ENCODE measurements around the gene TP63.
"Not testable (repeated sequence)": the region's sequence is repeated elsewhere in the genome, so short reads cannot be mapped to it uniquely, and the experiment has no call there.

Gene TP63

DNA sequence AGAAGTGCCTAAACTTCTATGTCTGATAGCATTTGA lies at the start of gene TP63:
TSS of gene TP63 (plus strand) at position 17 of the 36 bp plus-strand sequence. CDS start 127 bp downstream, outside the sequence.
- no peak for DNase-seq

DNA sequence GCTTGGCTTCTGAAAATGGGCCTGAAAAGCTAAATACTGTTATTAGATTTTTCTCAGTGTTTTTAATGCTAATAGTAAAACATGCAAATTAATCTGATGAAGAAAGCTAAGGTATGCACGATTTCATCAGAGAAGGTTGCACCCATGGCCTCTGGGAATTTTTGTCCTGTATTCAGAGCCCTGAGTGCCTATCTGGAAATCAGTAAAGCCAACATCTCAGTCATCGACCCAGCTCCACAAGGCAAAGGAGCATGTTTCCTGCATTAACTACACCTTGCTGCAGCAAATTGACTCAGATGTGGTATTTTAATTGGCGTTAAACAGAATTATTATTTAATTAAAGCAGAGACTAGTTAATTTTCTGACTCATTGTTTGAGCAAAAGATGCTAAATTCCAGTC lies 49.0 kb upstream of the TP63 start:
- DNase-seq = no peak

DNA sequence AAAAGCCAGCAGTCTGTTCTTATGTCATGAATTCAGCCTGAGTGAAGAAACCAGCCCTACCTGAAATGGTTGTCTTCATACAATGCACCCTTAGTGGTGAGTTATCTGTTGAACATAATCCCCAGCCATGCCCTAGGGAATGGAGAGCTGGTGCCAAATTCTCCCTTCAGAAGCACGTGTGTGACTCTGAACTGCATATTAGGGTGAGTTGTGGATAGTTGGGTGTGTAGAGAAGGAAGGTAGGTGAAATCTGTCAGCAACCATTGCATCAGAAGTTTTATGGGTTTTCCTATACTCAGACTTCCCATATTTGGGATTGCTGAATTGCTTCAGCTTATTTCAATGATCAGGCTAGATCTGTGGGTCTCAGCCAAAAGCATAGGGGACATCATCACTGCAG lies 46.5 kb upstream of the TP63 start:
- DNase-seq = no peak

DNA sequence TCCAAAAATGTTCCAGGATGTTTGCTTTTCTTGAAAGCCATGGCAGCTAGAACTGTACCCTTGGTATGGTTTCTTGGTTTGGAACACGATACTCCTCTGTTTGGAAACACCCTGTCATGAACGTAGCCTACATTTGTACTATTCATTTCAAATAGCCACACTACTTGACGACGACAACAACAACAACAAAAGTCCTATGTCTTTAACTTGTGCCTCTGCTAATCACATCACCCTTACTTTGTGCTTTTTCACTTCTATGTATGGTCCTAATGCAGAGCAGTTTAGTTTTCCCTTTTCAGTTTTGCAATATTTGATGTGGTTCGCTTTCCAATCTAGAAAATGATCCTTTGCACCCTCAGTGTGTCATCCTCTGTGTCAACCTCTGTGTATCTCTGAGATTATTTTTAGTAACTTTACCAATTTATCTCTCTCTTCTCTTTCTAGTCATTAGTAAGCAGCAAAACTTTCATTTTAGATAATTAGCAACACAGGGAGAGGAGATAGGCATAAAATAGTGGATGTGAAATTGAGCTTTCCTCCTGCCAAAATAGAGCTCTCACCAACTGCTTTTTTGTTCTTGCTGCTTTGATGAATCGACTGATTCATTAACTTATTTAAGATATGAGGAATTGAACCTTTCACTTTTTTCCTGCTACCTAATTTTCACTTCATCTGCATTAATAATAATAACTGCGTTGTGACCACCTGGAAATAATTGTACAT lies 44.1 kb upstream of the TP63 start:
- DNase-seq = no peak

DNA sequence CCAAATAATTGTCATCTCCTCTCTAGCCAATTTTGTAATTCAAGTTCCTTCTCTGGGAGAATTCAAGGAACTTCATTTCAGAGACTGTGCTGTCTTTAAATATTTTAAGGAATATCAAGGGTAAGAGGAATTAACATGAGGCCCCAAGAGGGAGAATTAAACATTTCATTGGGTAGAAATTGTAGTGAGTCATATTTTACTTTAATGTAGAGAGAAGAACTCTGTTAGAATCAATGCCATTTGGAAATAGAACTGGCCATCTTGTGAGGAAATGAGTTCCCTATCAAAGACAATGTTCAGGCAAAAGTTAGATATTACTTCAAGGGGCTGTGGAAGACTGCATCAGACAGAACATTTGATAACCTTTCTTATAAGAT lies 43.5 kb upstream of the TP63 start:
- no peak for DNase-seq

DNA sequence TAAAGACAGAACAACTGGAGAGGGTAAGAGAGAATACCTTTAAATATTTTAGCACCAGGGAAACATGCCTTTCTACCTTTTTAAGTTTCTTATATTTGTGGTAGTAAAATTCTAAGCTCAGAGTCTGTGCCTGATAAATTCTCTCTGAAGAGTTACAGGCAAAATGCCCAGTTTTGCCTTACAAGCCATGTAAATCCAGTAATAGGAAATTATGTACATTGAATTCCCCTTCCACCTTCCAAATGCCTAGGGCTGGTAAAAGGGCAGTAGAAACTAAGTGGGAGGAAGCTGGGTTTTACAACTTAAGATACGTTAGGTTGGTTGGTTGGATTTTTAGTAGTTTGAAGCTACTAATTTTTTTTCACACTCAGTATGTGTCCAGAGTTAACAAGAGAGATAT lies 43.1 kb upstream of the TP63 start:
- no peak for DNase-seq

DNA sequence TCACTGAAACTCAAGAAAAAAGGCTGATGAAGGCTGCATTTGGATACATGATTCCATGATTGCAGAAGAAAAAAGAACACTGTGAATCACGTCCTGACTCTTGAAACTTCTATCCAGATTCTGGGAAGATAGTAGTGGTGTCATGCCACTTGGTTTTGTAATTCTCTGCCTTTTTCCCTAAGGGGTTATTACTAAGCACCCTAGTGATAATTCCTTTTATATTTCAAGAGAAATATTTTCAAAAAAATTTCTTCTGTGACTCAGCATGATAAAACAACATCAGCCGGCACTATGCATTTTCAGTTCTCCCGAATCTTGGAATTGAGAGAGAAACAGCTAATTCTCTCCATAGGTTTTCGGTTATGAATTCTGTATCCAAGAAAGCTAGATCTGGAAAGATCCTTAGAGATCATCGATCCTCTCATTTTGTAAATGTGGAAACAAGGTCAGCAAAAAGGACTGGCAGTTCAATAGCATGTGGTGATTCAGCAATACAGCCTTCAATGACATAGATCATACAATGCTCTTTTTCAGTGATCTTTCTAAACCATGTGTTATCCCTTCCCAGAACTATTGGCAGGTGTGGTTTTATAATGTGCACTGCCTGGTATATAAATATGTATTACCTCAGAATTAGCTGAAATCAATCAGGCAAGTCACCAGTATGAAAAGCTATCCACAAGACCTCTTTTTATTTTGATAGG lies 42.6 kb upstream of the TP63 start:
- no peak for DNase-seq

DNA sequence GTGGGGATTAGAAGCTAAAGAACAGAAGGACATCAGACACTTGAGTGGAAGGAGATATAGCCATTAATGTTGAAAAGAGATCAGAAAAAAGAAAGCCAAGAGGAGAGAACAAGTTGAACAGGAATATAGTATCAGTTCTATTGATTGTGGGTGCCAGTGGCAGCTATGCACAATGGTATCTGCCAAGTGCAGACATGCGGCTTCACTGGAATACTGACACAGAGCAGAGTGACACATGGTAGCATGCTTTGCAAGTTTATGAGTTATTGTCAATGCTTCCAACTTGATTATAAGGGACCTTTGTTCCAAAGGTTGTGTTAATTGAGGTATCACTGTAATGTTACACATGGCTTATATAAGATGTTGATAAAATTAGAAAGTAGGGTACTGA lies 42.0 kb upstream of the TP63 start:
- no peak for DNase-seq

DNA sequence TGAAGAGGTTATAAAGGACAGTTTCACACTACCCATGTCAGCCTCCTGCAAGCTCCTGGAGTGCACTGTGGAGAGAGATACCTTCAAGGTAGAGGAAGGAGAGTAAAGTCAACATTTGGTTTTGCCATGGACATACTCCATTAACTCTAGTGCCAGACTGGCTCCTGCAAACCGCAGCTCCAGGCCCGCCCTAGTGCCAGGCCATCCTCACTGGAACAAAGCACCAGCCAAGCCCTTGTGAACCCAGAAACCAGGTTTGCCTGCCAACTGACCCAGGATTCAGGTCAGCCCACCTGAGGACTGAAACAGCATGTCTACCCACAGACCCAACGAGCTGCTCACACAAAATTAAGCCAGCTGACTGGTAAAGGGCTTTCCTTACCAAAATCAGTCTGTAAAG lies 41.0 kb upstream of the TP63 start:
- no peak for DNase-seq

DNA sequence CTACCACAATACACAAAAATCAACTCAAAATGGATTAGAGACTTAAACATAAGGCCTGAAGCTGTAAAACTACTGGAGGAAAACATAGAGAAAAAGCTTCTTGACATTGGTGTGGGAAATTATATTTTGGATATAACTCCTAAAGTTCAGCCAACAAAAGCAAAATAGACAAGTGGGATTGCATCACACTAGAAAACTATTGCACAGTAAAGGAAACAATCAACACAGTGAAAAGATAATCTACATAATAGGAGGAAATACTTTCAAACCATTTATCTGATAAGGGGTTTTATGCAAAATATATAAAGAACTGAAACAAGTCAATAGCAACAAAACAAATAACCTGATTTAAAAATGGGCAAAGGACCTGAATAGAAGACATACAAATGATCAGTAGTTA lies 37.6 kb upstream of the TP63 start:
- no peak for DNase-seq

DNA sequence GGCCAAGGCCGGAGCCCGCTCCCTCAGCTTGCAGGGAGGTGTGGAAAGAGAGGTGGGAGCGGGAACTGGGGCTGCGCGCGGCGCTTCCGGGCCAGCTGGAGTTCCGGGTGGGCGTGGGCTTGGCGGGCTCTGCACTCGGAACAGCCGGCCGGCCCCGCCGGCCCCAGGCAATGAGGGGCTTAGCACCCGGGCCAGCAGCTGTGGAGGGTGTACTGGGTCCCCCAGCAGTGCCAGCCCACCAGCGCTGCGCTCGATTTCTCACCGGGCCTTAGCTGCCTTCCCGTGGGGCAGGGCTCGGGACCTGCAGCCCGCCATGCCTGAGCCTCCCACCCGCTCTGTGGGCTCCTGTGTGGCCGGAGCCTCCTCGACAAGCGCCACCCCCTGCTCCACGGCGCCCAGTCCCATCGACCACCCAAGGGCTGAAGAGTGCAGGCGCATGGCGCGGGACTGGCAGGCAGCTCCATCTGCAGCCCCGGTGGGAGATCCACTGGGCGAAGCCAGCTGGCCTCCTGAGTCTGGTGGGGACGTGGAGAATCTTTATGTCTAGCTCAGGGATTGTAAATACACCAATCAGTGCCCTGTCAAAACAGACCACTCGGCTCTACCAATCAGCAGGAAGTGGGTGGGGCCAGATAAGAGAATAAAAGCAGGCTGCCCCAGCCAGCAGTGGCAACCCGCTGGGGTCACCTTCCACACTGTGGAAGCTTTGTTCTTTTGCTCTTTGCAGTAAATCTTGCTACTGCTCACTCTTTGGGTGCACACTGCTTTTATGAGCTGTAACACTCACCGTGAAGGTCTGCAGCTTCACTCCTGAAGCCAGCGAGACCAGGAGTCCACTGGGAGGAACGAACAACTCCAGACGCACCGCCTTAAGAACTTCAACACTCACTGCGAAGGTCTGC lies 34.9 kb upstream of the TP63 start:
- DNase-seq = not testable (repeated sequence)

DNA sequence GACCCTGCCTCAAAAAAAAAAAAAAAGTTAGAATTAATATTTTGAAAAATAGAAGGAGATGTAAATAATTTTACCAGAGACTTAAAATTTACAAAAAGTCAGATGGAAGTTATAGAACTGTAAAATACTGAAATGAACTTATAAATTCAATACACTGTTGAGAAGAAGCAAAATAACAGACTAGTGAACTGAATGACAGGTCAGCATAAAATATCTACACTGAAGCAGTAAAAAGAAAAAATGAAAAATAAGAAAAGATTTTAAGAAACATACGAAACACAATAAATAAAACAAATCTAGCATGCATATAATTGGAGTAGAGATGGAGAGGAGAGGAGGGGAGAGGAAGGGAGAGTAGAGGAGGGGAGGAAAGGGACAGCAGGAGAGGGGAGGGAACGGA lies 33.3 kb upstream of the TP63 start:
- no peak for DNase-seq

DNA sequence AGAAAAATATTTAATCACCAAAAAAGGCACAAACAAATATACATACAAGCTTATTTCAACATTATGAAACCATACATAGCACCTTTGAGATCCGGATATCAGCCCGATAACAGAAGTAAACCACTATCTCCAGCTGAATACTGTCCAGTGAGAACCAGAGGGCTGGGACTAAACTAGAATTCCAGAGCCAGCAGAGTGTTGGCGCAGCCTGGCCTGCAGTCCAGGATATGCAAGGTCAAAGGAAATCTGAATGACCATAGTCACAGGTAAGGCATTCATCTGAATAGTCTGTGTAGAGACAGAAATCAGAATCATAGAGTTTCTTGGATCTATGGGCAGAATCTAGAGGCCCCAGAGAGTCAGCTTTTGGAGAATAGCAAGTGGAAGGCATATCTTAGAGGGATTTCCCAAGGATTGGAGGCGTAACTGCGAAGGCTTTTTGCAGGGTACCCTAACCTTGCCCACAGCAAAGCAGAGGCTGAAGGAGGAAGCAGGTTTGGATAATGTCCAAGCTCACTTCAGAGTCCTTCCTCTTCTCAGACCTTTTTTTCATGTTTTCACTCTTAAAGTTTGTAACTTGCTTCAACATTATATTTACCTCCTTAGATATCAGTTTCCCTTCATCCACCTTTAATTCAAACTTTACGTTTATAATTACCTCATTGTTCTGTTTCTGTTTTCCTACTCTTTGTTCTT lies 32.5 kb upstream of the TP63 start:
- DNase-seq = no peak

DNA sequence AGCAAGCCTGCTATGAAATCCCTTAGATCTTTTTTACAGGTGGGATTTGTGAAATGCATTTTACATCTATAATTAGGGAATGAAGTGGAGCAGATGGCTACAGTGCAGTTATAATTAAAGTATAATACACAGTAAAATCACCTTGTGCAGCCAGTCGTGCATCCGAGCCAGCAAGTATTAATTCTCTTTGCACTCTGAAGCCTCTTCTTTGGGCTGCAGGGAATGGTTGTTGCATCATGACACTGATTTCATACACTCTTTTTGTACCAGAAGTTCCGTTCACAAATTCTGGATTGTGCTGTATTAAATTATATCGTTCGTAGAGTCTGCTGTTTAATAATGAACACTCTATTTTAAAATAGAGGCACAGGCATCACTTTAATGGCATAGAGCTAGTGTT lies 28.7 kb upstream of the TP63 start:
- no peak for DNase-seq

DNA sequence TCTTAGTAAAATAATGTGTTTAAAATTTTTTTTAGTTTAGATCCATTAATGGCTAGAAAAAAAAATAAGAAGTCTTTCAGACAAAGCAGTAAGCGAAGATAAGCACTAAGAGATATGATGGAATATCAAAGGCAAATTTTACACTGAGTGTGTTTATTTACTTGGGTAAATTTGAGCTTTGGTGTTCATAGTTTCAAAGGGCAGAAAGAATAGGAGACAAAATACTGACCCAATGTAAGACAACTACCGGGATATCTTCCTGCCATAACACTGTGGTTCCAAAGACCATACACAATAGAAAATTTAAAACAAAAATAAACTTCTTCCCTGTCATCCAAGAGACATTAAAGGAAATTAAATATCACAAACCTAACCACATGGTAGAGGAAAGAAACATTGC lies 25.5 kb upstream of the TP63 start:
- DNase-seq = no peak

DNA sequence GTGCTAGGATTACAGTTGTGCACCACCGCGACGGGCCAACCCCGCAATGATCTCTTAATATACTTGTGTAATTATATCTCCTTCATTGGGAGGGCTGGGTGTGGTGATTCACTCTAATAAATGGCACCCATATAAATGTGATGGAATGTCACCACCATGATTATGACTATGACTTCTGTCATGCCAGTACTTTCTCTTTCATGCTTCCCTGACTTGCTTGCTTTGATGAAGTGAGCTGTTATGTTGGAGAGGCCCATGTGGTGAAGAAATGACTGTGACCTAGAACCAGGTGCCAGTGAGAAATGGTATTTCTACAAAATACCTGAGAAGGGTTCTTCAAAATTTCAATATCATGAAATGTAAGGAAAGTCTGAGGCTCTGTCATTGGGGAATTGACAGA lies 24.4 kb upstream of the TP63 start:
- no peak for DNase-seq

DNA sequence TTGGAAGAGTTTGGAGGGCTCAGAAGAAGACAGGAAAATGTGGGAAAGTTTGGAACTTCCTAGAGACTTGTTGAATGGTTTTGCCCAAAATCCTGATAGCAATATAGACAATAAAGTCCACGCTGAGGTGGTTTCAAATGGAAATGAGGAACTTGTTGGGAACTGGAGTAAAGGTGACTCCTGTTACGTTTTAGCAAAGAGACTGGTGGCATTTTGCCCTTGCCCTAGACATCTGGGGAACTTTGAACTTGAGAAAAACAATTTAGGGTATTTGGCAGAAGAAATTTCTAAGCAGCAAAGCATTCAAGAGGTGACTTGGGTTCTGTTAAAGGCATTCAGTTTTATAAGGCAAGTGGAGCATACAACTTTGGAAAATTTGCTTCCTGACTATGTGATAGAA lies 18.5 kb upstream of the TP63 start:
- not testable (repeated sequence) for DNase-seq

DNA sequence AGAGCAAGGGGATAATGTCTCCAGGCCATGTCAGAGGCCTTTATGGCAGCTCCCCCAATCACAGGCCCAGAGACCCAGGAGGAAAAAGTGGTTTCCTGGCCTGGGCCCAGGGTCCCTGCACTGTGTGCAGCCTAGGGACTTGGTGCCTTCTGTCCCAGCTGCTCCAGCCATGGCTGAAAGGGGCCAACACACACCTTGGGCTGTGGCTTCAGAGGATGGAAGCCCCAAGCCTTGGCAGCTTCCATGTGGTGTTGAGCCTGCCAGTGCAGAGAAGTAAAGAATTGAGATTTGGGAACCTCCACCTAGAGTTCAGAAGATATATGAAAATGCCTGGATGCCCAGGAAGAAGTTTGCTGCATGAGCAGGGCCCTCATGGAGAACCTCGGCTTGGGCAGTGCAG lies 18.1 kb upstream of the TP63 start:
- DNase-seq = no peak

DNA sequence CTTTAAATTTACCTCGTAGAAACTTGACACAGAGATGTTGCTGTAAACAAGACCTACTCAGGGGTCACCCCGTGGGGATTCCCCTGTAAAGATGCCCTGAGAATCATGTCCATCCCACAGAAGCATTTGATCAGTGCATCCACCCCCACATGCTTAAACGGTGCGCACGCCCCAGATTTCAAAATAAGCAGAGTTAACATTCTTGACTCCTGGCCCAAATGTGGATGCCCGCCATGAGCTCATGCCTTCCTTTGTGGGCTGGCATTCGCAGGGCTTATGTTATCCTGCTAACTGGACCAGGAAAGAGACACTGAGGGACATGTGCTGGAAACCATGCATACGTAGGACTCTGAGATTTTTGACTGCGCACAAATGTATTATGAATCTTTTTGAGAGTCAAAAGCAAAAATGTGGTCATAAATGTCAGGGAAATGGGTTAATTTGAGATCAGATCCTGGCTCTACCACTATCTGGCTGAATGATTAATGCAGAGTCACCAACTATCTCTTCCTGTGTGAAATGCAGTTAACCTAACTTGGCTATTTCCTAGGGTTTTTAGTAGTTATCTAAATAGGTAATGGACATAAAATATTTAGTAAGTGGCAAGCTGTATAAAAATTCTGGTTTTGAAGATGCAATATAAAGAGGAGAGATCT lies 9.1 kb upstream of the TP63 start:
- DNase-seq = no peak

DNA sequence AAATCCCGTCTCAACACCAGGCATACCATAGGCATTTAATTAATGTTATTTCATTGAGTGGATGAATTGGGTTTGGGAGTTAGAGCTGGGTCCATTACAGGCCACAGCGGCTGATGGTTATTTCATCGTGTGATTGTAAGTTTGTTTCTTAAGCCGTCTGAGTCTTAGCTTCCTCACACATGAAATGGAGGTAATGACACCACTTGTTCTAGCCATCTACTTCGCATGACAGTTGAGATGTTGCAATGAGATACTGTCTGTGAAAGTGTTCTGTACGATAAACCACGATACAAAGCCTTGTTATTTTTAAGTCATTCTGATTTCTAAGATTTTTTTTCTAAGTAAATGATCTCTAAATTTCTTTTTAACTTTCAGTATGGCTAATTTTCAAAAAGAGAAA lies 8.6 kb upstream of the TP63 start:
- no peak for DNase-seq

DNA sequence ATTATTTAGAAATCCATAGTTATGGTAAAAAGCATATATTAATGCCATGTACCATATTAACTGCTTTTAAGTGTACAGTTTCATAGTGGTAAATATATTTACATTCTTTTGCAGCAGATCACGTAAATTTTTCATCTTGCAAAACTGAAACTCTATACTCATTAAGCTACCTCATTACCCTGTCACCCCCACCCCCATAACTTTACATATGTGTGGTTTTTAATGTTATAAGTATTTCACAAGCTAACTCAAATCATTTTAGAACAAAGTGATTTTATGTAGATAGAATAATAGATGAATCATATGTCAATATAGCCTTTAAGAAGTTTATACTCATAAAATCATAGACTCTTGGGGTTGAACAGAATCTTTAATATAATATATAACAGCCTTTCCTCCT lies 7.1 kb upstream of the TP63 start:
- DNase-seq = no peak

DNA sequence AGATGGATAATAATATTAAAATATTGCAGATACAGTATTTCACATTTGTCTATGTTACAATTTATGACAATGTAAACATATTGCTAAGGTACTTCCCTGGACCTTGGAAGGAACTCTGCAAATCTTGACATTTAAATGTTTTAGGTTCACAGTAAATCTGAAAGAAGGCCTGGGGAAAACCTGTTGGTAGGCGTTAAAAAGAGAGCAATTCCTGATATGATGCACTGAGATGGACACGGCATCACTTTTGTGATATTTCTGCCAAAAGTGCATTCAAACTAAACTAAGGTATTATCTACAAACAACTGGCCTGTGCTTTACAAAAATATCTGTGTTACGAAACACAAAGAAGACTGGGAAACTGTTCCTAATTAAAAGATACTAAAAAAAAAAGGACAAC lies 6.1 kb upstream of the TP63 start:
- no peak for DNase-seq

DNA sequence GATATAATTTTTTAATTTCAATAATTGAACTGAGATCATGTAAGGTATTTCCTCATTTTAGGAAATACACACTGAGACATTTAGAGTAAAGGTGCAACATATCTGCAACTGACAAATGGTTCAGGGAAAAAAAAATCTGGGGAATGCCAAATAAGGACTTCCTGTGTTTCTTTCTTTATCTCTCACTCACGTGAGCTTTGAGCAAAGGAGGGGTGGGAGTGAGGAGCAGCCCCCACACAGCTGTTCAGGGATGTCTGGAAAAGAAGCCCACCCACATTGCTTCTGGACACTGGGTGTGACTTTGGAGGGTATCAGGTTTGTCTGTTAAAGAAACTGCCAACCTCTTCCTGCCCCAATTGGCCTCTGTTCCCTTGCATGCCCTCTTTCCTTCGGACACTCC lies 5.6 kb upstream of the TP63 start:
- DNase-seq = no peak

DNA sequence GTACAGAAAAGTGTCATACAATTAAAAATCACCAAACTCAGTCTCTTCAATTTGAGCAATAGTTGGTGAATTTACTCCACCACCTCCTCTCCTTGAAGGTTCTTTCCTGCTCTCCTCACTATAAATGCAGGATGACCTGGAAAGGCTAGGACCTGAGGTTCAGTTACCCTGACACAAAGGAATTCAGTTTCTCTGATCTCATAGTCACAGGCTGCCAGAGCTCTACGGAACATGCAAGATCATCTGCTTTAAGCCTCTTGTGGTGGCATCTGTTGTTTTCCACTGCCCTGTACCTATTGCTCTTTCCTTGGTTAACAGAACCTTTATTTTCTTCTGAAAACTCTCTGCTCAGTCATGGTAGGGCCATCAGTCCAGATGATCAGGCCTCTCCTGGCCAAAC lies 4.9 kb upstream of the TP63 start:
- DNase-seq = no peak
